ENCODE data around the gene MOV10L1.

The MOV10L1 gene

GRCh38 chr22:50197856-50198623 lies 108.2 kb downstream of the MOV10L1 start:
- no peaks in the 10 kb centered on the region for H3K4me1 ChIP-seq (ENCODE audit: insufficient read depth, poor library complexity, severe bottlenecking)
- H3K36me3 ChIP-seq (ENCODE audit: low read depth): peaks cover 50% of the 10 kb centered on the region
- ATAC-seq (ENCODE audit: low read depth) (no peak), DNase-seq (ENCODE audit: low spot score) (no peak)
- no peaks in the 10 kb centered on the region for H3K9me3 ChIP-seq (ENCODE audit: severe bottlenecking)
- H3K27ac ChIP-seq (ENCODE audit: poor library complexity, severe bottlenecking): no peak overlapping the region
- no peak for TF ChIP-seq CTCF (IDR thresholded peaks at IDR 0.05; ENCODE audit: poor library complexity, severe bottlenecking)
- no peak overlapping the region for H3K4me3 ChIP-seq (ENCODE audit: severe bottlenecking)
- H3K27me3 ChIP-seq (ENCODE audit: insufficient read depth, poor library complexity, severe bottlenecking): no peaks in the 10 kb centered on the region

- Histone ChIP-seq H3K4me1 (ENCODE audit: insufficient read depth, poor library complexity, severe bottlenecking) (no peaks in the 10 kb centered on the region), H3K4me3 (ENCODE audit: severe bottlenecking) (no peak overlapping the region), H3K36me3 (ENCODE audit: low read depth) (peaks cover 50% of the 10 kb centered on the region), H3K9me3 (ENCODE audit: severe bottlenecking) (no peaks in the 10 kb centered on the region), H3K27me3 (ENCODE audit: insufficient read depth, poor library complexity, severe bottlenecking) (no peaks in the 10 kb centered on the region), H3K27ac (ENCODE audit: poor library complexity, severe bottlenecking) (peak overlapping the region; percentile 50)
- TF ChIP-seq CTCF (IDR thresholded peaks at IDR 0.05; ENCODE audit: poor library complexity, severe bottlenecking): no peak
- ATAC-seq (ENCODE audit: low read depth) (no peak), DNase-seq (ENCODE audit: low spot score) (no peak)
Measured at GRCh38 chr22:50198624-50199017, 108.8 kb downstream of the MOV10L1 start.

- no peaks in the 10 kb centered on the region for H3K27me3 ChIP-seq (ENCODE audit: insufficient read depth, poor library complexity, severe bottlenecking)
- no peak for ATAC-seq (ENCODE audit: low read depth)
- peaks cover 51% of the 10 kb centered on the region for H3K36me3 ChIP-seq (ENCODE audit: low read depth)
- no peaks in the 10 kb centered on the region for H3K4me1 ChIP-seq (ENCODE audit: insufficient read depth, poor library complexity, severe bottlenecking)
- no peak for TF ChIP-seq CTCF (IDR thresholded peaks at IDR 0.05; ENCODE audit: poor library complexity, severe bottlenecking)
- peak overlapping the region; percentile 50 for H3K27ac ChIP-seq (ENCODE audit: poor library complexity, severe bottlenecking)
- no peak overlapping the region for H3K4me3 ChIP-seq (ENCODE audit: severe bottlenecking)
- DNase-seq (ENCODE audit: low spot score): no peak
- no peaks in the 10 kb centered on the region for H3K9me3 ChIP-seq (ENCODE audit: severe bottlenecking)
Measured at GRCh38 chr22:50199251-50199721, 109.5 kb downstream of the MOV10L1 start.

DNA sequence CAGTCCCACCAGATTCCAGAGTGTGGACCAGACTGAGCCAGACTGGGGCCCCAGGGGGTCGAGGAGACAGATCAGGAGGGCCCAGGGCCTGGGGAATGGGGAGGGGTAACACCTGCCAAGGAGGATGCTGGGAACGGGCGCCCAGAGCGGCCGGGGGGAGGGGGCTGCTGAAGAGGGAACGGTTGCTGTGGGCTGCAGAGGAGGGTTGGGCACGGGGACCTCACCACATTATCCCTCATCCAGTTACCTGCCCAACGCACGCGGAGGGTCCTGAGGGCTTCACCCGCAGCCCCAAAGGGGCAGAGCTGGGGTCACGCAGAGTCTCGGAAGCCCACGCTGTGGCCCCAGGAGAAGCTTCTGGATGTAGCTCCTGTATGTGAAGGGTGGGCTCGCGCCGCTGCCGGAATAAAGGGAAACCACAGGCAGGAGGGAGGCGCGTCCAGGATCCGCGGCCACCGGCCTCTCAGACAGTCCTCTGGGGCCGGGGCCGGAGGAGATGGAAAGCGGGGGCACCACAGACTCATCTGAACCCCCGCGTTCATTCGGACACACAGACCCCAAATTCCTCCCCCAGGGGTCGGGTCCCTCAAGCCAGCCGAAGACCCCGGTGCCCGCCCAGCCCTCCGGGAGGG lies 110.1 kb downstream of the MOV10L1 start:
- peak overlapping the region; percentile 100 for H3K4me3 ChIP-seq (ENCODE audit: severe bottlenecking)
- peak overlapping the region; percentile 50 for H3K27ac ChIP-seq (ENCODE audit: poor library complexity, severe bottlenecking)
- H3K36me3 ChIP-seq (ENCODE audit: low read depth): peaks cover 45% of the 10 kb centered on the region
- H3K9me3 ChIP-seq (ENCODE audit: severe bottlenecking): no peaks in the 10 kb centered on the region
- H3K4me1 ChIP-seq (ENCODE audit: insufficient read depth, poor library complexity, severe bottlenecking): no peaks in the 10 kb centered on the region
- no peak for DNase-seq (ENCODE audit: low spot score)
- H3K27me3 ChIP-seq (ENCODE audit: insufficient read depth, poor library complexity, severe bottlenecking): no peaks in the 10 kb centered on the region
- no peak for TF ChIP-seq CTCF (IDR thresholded peaks at IDR 0.05; ENCODE audit: poor library complexity, severe bottlenecking)
- ATAC-seq (ENCODE audit: low read depth): peak; percentile 43

Measured in RWPE2 (cell line).